Fibroblast of pulmonary artery (primary cell): Measurements from ENCODE around the gene CEP170B.
"Not testable (repeated sequence)": the region's sequence is repeated elsewhere in the genome, so short reads cannot be mapped to it uniquely, and the experiment has no call there.

Source experiments
- DNase-seq: peaks from one replicate; pipeline ENCODE4 v3.0.0-alpha.2; 2010; ENCODE audit warnings: low read depth
- H3K4me3 ChIP-seq: replicated peaks from 2 replicates; pipeline ENCODE4 v1.5.1; 2011; ENCODE audit warnings: low read depth, mild to moderate bottlenecking, control low read depth, low read length, moderate library complexity
- TF ChIP-seq, protein P1 (sequence below): IDR thresholded peaks from 2 replicates; pipeline ENCODE4 v1.5.1; 2011; ENCODE audit warnings: mild to moderate bottlenecking, control low read depth, low read length, inconsistent platforms; ENCODE audit errors: missing control alignments

The CEP170B gene

DNA sequence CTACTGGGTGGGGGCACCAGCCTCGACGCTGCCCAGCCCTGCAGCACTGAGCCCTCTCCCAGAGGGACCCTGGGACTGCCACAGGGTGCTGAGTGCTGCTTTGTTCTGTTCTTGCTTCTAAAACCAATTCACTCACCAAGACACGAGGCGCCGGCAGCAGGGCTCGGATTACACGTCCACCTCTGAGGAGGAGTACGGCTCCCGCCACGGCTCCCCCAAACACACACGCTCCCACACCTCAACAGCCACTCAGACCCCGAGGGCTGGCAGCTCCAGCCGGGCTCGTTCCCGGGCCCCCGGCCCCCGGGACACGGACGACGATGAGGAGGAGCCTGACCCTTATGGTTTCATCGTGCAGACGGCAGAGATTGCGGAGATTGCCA is 24.3 kb downstream of the CEP170B start:
- TF ChIP-seq, protein P1, sequence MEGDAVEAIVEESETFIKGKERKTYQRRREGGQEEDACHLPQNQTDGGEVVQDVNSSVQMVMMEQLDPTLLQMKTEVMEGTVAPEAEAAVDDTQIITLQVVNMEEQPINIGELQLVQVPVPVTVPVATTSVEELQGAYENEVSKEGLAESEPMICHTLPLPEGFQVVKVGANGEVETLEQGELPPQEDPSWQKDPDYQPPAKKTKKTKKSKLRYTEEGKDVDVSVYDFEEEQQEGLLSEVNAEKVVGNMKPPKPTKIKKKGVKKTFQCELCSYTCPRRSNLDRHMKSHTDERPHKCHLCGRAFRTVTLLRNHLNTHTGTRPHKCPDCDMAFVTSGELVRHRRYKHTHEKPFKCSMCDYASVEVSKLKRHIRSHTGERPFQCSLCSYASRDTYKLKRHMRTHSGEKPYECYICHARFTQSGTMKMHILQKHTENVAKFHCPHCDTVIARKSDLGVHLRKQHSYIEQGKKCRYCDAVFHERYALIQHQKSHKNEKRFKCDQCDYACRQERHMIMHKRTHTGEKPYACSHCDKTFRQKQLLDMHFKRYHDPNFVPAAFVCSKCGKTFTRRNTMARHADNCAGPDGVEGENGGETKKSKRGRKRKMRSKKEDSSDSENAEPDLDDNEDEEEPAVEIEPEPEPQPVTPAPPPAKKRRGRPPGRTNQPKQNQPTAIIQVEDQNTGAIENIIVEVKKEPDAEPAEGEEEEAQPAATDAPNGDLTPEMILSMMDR: no peak
- H3K4me3 ChIP-seq: no peak overlapping the region
- DNase-seq: no peak

DNA sequence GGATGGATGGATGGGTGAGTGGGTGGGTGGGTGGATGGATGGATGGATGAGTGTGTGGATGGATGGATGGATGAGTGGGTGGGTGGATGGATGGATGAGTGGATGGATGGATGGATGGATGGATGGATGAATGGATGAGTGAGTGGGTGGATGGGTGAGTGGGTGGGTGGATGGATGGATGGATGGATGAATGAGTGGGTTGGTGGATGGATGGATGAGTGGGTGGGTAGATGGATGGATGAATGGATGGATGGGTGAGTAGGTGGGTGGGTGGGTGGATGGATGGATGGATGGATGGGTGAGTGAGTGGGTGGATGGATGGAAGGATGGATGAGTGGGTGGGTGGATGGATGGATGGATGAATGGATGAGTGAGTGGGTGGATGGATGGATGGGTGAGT is 25.2 kb downstream of the CEP170B start:
- H3K4me3 ChIP-seq: not testable (repeated sequence)

DNA sequence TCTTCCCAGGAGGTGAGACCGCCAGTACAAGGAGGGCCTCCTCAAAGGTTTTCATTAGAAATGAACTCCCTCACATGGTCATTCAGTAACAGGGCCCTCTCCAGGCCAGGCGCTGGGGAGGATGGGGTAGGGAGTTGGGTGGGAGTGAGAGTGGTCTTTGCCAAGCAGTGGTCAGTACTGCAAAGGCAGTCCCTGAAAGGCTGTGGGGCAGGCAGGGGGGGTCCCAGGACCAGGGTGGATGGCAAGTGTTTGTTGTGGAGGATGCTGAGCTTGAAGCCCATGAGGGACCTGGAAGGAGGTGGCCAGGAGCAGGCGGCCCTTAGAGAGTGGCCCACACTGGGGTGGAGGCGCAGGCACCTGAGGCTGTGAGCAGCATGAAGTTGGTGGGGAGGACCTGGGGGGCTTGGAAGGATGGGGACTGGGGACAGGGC is 26.1 kb downstream of the CEP170B start:
- DNase-seq: no peak
- H3K4me3 ChIP-seq: no peak overlapping the region
- TF ChIP-seq, protein P1: no peak

More for the DNA sequence above, 25.2 kb downstream of the CEP170B start:
- DNase-seq: not testable (repeated sequence)

DNA sequence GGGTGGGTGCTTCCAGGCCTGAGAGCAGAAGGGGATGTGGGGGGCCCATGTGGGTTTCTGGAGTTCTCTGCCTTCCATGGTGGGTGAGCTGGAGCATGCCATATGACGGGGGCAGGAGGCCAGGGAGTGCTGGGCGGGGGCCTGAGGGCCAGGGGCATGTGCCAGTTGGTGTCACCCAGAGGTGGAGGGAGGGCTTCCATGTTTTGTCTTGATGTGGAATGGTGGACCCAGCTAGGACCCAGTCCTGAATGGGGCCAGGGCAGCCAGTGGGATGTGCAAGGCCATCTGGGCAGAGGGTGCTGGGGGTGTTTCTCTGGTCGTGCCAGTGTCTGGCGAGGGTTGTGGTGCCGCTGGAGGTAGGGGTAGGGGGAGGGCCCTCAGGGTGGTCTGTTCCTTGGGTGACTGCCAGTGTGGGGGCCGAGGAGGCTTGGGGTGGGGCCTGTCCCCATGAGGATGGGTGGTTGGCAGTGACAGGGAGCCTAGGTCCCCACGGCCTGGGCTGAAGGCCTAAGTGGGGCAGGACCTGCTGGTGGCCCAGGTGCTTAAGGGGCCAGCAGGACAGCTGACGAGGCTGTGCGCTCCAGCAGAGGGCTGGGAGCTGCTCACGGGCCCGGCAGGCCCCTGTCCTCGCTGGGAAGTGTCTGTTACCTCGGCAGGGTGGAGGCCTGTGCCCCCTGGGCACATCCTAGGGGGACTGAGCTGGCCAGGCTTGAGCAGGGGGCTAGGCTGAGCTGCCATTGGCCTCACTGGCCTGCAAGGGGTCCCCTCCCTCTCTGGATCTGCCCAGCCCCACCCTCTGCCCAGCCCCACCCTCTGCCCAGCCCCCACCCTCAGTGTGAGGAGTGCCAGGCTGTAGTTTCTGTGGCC is 26.8 kb downstream of the CEP170B start:
- DNase-seq: no peak
- TF ChIP-seq, protein P1: no peak
- no peak overlapping the region for H3K4me3 ChIP-seq

DNA sequence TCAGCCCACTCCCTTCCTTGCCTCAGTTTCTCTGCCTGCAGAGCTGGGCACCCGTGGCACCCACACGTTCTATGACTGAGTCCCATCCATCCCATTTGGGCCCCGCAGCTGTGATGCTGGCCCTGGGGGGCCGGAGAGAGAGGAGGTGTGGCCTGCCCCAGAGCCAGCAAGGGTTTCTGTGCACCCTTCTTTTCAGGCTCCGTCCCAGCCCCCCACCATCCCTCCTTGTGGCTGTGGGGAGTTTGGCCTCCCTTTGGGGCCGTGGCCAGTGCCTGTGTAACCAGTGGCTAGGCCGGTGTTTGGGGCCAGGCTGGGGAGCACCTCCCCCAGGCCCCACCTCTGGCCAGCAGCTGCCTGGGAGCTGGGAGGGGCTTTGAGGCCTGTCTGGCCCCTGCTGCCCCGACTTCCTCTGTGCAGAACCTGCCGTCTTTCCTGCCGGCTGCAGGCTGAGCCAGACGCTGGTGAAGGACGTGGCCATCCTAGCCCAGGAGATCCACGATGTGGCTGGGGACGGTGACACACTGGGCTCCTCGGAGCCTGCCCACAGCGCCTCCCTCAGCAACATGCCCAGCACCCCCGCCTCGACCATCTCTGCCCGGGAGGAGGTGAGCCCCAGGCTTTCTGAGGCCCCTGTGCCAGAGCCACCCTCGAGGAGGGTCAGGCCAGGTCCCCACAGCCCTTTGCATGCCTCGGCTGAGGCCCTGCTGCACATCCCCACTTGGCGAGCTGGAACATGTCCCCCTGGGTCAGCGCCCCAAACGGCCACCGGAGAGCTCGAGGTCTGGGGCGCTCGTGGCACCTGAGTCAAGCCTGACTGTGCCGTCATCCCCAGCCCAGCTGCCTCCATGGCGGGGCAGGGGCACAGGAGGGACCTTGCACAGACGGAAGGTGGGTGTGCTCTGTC is 27.7 kb downstream of the CEP170B start:
- DNase-seq: no peak
- TF ChIP-seq, protein P1: no peak
- H3K4me3 ChIP-seq: no peak overlapping the region

DNA sequence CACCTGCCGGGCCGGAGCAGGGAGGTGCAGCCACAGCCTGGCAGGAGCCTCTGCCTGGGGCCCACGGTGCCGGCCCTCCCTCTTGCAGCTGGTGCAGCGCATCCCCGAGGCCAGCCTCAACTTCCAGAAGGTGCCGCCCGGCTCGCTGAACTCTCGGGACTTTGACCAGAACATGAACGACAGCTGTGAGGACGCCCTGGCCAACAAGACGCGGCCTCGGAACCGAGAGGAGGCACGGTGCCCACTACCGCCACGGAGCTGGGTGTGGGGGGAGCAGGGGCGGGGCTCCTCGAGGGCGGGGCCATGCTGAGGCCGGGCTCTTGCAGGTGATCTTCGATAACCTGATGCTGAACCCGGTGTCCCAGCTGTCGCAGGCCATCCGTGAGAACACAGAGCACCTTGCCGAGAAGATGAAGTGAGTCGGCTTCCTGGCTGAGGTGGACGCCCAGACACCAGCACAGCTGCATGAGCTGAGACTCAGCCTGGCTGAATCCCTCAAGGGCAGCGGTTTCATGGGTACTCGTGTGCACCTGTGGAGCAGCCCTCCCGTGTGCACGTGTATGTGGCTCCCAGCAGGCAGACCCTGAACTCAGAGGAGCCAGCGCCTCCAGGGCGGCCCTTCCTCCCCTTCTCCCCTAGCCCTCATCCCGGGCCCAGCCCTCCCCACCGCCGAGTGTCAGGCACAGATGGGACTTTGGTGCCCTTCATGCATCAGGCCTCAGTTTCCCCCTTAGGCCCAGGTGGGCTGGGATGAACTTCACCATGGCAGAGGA is 28.6 kb downstream of the CEP170B start:
- TF ChIP-seq, protein P1: no peak
- no peak for DNase-seq
- H3K4me3 ChIP-seq: no peak overlapping the region
